Stimulated activated CD4-positive, alpha-beta T cell treated with anti-CD3 and anti-CD28 coated beads, Interleukin-15, amount 100 ng/mL, for 24 hours (primary cell): ENCODE results near the gene ZNF341.
"Not testable (repeated sequence)": the region's sequence is repeated elsewhere in the genome, so short reads cannot be mapped to it uniquely, and the experiment has no call there.

Source experiments
- DNase-seq: peaks from one replicate; pipeline ENCODE4 v3.0.0-alpha.2; 2020

ZNF341 gene

DNA sequence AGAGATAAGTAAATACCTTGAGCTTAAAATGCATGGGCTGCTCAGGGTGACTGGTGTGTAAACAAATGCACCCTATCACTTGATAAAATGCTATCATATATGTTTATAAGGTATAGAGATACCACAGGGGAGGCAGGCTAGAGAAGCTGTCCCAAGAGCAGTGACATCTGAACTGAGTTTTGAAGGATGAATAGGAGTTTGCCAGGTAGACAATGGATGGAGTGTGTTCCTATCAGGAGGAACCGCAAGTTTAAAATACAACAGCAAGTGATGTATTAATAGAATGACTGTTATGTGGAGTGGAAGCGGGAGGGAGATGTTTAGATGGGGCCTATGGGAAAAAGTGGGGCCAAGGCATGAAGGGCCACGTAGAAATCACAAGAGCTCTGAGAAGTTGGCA, 40.6 kb downstream of the ZNF341 start:
- DNase-seq = no peak

DNA sequence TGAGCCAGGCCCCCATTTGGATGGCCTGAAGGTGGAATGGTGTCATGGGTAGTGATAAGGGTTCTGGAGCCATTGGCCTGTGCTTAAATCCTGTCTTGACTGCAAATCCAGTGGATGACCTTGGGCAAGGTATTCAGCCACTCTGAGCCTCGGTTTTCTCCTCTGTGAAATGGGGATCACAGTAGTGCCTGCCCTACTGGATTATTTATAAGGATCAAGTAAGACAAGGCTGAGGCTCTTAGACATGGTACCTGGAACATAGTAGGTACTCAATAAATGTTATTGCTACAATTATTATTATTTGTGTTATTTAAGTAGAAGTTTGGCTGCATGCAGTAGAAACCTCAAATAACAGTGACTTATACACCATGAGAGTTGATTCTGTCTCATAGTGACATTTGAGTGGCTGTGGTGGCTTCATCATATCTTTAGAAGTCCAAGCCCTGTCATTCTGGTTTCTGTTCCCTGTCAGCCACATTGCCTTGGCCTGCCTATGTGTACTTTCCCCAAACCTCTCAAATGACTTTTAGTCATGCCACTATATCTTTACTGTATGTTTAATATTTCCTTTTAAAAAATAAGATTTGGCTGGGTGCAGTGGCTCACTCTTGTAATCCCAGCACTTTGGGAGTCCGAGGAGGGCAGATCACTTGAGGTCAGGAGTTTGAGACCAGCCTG, 41.8 kb downstream of the ZNF341 start:
- DNase-seq = peak; percentile 22

DNA sequence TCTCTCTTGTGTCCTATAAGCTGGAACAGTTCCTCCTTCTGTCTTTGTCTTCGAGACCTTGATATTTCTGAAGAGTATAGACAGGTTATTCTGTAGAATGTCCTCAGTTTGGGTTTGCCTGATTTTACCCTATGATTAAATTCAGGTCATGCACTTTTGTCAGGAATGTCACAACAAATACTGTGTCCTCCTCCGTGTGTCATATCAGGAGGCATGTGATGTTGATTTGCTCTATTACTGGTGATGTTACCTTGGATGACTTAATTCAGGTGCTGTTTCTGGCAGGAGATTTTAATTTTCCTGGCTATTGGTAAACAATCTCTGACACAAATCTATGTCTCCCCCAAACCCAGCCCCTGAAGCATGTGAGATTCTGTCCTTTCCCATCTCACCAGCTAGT, 46.0 kb downstream of the ZNF341 start:
- DNase-seq = no peak

DNA sequence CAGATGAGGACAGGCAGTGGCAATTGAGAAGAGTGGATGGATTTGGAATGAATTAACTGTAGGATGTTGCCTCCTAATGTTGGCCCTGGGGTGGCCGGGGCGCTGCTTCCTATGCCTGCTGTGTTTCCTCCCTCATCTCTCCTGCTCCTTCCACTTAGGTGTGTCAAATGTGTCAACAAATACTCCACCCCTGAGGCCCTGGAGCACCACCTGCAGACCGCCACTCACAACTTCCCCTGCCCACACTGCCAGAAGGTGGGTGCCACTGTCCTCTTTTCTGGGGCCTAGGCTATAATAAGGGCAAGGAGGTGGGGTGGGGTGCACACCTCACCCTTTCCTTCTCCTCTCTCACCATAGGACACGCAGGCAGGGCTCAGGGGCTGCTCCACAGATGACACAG, 49.3 kb downstream of the ZNF341 start:
- no peak for DNase-seq

DNA sequence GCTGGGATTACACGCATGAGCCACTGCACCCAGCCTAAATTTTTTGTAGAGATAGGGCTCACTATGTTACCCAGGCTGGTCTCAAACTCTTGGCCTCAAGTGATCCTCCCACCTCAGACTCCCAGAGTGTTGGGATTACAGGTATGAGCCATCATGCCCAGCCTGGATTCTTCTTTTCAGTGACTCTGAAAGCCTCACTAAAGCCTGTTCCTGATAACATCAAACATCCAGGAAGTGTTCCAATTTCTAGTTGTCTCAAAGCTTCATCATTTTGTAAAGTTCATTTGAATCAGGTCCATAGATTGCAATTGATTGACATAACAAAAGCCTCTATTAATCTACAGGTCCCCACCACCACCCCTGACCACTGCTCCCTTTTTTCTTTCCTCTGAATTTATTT, 50.1 kb downstream of the ZNF341 start:
- DNase-seq = no peak

DNA sequence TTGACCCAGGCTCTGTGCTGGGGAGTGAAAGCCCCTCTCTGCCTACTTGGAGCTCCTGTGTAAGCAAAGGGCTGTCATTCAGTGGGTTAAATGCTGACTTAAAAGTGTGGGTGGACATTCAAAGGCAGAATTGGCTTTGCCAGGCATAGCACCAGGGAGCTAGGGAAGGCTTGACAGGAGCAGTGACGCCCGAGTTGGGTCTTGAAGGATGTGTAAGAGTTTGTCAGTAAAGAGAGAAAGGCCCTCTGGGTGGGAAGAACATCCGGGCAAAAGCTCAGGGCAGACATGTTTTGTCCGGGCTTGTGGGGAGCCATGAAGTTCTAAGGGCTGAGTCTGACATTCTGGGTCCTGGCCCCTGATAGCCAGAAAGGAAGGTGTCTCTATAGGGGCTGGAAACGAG, 51.5 kb downstream of the ZNF341 start:
- DNase-seq = no peak

DNA sequence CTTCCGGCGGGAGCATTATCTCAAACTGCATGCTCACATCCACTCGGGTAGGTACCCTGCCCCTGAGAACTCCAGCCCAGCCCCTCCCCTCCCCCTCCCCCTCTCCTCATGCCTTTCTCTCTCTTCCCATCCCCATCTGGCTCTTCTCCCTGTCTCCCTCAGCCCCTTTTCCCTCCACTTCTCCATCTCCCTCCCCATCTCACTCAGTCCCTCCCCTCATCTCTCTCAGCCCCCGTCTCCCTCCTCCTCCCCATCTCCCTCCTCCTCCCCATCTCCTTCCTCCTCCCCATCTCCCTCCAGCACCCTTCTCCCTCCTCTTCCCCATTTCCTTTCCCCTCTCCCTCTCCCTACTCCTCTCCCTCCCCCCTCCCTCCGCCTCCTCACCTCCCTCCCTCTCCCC, 52.0 kb downstream of the ZNF341 start:
- DNase-seq = no peak

DNA sequence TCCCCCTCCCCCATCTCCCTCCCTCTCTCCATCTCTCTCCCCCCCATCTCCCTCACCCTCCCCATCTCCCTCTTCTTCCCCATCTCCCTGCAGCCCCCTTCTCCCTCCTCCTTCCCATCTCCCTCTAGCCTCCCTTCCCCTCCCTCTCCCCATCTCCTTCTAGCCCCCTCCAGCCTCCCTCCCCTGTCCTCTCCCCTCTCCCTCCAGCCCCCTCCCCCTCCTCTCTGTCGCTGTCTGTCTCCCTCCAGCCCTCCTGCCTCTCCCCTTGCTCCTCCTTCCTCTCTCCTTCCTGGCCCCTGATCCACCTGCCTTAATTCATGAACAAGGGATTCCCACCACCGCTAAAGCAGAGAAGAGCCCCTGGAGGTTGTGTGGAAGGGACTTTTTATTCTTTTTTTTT, 52.4 kb downstream of the ZNF341 start:
- DNase-seq = no peak

DNA sequence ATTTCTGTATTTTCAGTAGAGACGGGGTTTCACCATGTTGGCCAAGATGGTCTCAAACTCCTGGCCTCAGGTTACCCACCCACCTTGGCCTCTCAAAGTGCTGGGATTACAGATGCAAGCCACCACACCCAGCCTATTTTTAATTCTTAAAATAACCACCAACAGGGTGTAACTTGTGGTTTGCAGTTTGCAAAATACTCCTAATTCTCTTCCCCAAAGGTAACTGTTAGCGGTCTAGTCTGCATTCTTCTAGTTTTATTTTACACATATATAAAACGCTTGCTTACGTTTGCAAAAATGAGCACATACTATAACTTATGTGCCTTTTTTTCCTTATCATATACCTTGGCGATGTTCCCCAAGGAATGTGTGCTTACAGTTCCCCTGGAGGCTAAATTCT, 53.7 kb downstream of the ZNF341 start:
- DNase-seq = no peak

DNA sequence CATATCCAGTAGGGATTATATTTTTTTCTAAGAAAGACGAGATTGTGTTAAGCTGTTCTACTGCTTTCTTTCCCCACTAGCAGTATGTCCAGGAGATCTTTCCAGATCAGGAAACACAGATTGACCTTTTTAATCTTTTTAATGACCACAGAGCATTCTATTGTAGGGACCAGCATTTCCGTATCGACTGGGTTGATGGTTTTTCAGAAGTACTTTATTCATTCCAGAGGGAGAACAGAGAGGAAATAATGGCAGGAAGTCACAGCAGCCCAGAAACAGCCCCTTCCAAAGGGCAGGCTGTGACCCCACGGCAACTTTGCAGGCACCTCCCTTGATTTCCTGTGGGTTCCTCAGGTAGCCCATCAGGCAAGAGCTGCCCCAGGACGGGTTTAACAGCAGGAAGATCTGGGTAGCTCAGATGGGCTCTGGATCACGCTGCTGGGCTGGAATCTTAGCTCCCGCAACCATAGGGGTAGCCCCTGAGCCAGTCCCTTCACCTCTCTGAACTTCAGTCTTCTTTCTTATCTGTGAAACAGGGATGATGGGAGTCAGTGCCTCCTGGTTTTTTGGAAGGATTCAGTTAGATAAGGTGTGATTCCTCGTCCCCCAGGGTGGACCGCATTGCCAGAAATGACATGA, 55.6 kb downstream of the ZNF341 start:
- no peak for DNase-seq

DNA sequence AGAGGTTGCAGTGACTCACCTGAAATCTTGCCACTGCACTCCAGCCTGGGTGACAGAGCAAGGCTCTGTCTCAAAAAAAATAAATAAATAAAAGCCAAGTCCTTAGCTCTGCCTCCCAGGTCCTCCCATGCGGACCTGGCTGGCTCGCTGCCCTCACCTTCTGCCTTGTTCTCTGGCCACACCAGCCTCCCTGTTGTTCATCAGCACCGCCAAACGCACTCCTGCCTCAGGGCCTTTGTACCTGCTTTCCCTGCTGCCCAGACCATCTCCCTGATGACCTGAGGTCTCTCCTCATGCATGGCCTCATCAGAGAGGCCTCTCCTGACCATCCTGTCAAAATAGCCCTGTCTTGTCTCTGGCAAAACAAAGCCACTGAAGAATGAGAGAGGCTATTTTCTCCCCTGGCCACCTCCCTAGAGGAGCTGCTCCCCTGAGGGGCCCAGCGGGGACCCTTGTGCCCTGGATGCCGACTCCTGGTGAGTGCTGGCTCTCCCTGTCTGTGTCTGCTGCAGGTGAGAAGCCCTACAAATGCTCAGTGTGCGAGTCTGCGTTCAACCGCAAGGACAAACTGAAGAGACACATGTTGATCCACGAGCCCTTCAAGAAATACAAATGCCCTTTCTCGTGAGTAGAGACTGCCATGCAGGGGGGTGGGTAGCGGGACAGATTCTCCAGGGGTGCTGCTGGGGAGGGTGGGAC, 56.7 kb downstream of the ZNF341 start:
- DNase-seq = no peak

DNA sequence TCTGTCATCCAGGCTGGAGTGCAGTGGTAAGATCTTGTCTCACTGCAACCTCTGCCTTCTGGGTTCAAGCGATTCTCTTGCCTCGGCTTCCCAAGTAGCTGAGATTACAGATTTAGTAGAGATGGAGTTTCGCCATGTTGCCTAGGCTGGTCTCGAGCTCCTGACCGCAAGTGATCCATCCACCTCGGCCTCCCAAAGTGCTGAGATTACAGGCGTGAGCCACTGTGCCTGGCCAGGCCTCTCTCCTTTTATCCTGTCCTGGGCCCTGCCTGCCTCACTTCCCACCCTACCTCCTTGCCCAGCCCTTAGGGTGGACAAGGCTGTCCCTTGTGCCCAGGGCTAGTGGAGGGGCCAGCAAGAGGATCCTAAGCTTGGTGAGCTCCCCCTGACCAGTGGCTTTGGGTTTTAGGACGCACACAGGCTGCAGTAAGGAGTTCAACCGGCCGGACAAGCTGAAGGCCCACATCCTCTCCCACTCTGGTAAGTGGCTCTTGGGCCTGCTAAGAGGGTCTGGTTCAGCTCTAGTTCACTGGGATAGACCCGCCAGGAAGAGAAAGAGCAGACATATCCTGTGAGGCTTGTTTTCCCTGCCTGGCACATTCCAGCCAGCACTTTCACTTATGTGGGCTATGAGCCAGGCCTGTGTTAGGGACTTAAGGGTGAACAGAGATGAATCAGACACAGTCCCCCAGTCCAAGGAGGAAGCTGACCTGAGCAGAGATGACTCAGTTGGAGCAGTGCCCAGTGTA, 57.5 kb downstream of the ZNF341 start:
- DNase-seq = no peak

DNA sequence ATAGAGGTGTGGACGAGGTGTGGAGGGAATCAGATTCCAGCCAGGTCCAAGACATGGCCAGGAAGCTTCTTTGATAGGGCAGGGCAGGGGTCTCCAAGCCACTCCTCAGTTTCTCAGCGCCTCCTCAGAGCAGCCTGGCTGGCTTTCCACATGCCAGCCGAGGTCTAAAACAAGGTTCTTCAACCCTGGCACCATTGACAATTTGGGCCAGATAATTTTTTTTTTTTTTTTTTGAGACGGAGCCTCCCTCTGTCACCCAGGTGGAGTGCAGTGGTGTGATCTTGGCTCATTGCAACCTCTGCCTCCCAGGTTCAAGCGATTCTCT, 58.0 kb downstream of the ZNF341 start:
- DNase-seq = no peak

DNA sequence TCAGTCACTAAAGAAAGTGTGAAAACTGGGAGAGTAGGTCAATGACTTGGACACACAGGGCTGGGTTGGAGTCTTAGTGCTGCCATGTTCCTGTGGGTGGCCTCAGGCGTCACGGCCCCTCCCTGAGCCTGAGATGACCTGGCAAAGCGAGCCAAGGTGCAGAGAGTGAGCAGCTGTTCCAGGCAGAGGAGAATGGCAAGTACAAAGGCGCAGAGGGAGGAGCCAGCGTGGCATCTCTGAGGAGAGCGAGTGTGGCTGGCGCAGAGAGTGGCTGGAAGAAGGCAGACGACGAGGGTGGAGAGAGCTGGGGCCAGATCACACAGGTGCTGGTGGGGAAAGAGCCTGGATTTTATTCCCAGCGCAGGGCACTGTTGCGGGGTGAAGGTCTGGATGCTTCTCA, 58.8 kb downstream of the ZNF341 start:
- DNase-seq = no peak

DNA sequence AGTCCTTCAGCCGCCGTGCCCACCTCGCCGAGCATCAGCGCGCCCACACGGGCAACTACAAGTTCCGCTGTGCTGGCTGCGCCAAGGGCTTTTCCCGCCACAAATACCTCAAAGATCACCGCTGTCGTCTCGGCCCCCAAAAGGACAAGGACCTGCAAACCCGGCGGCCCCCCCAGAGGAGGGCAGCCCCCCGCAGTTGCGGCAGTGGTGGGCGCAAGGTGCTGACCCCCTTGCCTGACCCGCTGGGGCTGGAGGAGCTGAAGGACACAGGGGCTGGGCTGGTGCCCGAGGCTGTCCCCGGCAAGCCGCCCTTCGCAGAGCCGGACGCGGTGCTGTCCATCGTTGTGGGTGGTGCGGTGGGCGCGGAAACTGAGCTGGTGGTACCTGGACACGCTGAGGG, 59.2 kb downstream of the ZNF341 start:
- no peak for DNase-seq

DNA sequence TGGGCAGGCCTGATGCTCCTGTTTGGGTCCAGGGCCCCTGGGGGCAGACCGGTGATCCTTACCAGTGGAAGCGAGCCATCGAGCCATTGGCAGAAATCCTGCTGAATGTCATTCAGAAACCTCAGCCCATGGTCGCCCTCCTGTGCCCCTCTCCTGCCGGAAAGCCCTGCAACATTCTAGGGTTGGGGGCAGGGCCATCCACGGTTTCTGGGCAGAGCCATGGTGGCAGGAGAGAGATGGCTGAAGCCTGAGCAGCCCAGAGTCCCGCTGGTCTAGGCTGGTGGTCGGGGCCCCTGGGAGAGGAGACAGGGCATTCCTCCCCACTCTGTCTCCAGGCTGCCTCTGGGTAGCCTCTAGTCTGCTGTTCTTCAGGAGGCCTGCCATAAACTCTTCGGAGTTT, 59.7 kb downstream of the ZNF341 start:
- DNase-seq = no peak

DNA sequence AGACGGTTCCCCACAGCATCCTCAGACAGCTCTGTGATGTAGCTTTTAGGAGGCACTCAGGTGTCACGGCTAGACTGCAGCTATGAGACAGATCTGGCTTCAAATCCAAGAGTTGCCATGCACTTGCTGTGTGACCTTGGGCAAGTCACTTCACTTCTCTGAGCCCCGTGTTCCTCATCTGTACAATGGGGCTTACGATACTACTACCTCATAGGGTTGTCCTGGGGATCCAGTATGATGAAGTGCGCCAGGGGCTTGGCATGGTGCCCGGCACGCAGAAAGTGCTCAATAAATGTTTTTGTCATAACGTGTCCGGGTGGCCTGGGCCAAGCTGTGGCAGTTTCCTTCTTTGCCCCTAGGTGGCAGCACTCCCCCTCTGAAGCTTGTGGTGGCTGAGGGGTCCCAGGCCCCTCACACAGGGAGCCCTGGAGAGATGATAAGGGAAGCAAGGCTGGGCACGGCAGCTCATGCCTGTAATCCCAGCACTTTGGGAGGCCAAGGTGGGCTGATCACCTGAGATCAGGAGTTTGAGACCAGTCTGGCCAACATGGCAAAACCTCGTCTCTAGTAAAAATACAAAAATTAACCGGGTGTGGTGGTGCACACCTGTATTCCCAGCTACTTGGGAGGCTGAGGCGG, 60.3 kb downstream of the ZNF341 start:
- DNase-seq = peak; percentile 59

DNA sequence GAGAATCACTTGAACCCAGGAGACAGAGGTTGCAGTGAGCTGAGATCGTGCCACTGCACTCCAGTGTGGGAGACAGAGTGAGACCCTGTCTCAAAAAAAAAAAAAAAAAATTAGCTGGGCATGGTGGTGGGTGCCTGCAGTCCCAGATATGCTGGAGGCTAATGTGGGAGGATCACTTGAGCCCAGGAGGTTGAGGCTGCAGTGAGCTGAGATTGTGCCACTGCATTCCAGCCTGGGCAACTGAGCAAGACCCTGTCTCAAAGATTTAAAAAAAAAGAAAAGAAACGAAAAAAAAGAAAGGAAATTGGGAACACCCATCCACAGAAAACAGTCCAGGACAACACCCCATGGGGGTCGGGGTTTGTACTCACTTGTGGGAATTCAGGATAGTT, 60.8 kb downstream of the ZNF341 start:
- DNase-seq = not testable (repeated sequence)

DNA sequence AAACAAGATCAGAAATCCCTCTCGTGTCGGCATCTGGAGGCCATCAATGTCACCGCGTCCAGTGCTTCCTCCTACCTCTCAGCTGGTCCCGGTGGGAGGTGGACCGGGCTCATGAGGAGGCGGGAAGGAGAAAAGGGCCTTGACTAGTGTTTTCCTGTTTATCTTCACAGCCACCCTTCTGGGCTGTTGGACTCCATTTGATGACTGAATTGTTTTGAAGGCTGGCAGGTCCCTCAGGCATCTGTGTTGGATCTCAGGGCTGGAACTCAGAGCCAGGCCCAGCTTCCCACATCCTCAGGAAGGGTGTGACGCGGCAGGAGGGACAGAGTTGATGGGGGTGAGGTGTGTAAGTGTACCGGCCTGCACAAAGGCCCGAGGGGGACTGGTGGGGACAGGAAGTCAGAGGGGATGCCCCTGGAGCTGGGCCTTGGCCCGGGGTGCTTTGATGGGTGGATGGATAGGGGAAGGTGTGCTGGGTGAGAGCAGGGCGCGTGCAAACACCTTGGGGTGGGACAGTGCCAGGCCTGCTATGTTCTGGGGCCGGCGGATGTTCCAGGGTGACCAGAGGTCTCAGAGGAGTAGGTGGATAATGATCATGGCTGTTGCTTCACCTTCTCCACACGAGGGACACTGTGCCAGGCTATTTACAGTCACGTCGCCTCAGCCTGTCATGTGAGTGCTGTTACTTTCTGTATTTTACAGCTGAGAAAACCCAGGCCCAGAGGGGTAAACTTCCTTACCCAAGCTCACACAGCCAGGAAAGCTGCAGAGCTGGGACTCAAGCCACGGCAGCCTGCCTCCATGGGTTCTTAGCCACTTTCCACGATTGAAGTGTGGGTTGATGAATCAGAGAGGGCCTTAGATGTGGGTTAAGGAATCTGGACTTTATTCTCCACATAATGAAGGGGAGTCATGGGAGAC, 61.5 kb downstream of the ZNF341 start:
- no peak for DNase-seq

DNA sequence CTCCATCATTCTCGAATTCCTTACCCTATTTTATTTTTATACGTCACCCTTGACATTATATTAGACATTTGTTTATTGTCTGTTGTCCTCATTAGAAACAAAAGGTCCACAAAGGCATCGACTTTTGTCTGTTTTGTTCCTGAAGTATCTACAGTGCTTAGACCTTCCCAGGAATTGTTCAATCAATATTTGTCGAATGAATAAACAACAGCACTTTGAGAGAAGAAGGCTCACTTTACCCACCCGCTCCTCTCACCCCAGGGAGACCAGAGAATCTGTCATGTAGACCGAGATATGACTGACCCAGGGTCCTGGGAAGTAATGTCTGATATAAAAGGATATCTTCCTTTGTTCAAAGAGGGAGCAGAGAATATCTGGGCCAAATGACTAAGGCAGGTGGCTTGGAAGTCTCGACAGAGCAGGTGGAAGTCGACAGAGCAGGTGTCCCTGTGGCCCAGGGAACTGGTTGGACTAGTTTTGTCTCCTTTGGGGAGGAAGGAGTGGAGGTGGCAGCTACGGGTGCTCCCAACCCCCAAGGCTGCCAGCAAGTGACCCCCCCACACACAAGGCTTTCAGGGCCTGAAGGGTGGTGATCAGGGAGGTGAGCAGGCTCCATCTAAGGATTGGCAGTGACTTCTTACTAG, 64.6 kb downstream of the ZNF341 start:
- no peak for DNase-seq

DNA sequence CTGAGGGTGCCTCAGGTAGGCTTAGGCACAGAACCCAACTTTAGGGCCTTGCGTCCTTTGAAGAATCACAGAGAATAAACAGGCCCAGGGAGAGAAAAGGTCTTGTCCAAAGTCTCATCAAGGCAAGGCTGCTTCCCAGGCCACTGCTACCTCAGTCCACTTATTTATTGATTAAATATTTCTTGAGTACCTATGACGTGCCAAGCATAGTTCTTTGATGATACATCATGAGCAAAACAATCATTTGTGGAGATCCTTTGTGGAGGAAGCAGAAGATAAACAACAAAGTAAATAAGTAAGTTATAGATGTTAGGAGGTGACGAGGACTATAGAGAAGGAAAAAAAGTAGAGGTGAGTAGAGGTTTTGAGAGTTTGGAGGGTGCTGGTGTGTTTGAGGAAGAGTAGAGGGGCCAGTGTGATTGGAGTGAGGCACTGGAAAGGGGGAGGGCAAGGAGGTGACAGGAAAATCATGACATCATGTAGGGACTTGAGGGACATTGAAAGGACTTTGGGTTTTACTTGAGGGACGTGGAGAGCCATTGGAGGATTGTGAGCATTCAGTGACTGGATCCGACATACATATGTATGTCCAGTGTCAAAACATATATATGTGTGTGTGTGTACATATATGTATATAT, 65.2 kb downstream of the ZNF341 start:
- DNase-seq = no peak
